DMS79 (cell line): ENCODE measurements around the gene NUBP1.
"Not testable (repeated sequence)": the region's sequence is repeated elsewhere in the genome, so short reads cannot be mapped to it uniquely, and the experiment has no call there.

Experiments
- DNase-seq: peaks from one replicate; lab custom pipeline; 2025; lab: John Stamatoyannopoulos, UW

The NUBP1 gene

DNA sequence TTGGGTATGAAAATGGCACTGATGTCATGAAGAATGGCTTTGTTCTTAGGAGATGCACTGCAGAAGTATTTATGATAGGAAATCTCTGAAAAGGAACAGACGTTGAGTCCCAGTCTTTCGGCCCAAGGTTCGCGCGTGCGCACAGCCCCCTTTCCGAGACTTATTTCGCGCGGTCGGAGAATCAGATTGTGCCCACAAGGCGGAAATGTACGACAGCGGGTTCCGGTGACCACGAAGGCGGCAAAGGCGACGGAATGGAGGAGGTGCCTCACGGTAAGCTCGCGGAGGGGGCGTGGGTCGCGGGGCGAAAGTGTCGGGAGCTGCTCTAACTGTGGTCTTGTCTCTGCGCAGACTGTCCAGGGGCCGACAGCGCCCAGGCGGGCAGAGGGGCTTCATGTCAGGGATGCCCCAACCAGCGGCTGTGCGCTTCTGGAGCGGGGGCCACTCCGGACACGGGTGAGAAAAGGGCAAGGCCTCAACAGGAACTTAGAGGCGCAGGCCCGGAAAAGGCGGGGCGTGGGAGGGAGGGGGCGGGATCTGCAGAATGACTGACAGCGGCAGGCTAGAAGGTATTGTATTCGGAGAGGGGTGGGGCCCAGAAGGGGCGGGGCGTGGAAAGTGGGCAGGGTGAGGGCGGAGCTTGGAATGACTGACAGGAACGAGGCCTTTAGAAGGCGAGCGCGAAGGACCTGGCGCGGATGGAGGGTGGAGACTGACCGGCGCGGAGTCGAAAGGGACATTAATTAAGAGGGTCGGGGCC lies at the start of gene NUBP1:
Gene NUBP1, plus strand, starts transcription at position 233 of the 760 bp plus-strand sequence. Its CDS starts 22 bp downstream, at position 255.
- DNase-seq = peak; percentile 90

DNA sequence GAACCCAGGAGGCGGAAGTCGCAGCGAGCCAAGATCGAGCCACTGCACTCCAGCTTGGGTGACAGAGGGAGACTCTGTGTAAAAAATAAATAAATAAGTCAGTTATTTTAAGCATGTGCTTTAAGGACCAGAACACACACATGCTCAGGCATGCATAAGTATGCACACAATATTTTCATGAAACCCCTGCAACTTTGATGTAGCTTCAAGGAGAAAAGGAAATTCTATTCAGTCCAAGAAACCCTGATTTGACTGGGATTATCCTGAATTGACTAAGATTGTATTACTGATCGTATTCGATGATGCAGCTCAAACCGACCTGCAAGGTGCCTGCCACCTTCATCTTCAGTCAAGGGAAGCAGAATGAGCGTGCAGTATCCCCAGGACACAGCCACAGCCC lies 49.8 kb upstream of the NUBP1 start:
- DNase-seq = no peak

DNA sequence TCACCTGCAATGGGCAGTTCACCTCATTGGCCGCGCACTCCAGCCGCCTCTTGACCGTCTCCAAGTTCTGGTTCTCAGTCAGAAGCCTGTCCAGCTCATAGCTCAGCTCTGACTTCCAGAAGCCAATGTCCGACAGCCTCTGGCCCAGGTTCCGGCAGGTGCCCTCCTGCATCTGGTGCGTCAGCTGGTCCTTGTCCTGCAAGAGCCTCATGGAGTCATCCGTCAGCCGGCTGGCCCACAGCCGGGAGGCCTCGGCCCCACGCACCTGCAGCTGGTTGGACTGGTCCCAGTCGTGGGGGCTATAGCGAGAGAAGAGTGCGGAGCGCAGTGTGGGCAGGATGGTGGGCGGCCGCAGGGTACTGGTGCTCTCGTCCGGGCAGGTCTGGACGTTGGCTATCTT lies 49.3 kb upstream of the NUBP1 start:
- no peak for DNase-seq

DNA sequence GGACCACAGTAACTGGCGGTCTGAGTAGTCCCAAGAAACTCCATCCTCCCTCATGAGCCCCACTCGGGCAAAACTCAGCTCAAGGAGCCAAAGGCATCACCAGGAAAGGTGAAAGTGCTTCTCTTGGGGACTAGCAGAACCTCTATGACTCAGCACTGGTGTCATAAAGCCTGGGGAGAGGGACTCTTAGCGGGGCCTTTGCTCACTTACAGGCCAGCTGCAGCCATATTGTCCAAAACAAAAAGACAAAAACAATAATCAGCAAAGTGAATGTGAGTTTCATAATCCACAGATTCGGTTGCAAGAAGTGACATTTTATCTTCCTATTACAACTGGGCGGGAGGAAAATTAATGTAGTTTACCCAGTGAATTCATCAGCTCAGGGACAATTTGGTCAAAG lies 48.8 kb upstream of the NUBP1 start, which contains the start of gene TEKT5:
Gene TEKT5, minus strand, starts transcription at position 101 of the 400 bp plus-strand sequence. Its CDS starts 57 bp downstream, at position 44.
- no peak for DNase-seq

DNA sequence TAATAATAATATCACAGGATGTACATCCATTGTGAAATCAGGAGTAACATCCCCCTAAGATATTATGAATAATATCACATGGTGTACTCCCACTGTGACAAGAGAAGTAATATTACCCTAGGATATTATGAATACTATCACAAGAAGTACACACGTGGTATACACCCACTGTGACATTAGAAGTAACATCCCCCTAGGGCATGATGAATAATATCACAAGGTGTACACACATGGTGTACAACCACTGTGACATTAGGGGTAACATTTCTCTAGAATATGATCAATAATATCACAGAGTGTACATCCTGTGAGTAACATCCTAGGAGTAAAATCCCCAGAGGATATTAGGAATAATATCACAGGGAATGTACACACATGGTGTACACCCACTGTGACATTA lies 43.9 kb upstream of the NUBP1 start:
- no peak for DNase-seq

DNA sequence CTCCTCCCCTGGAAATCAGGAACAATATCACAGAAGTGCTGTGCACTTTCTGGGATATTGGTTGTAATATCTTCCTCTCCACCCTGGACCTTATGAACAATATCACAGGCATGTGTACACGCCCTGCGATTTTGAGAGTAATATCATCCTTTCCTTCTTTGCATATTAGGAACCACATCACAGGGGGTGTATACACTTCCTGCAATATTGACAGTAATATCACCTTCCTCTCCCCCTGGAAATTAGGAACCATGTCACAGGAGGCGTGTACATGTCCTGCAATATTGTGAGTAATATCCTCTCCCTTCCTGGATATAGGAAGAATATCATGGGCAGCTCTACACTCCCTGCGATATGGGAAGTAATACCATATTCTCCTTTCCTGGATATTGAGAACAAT lies 34.7 kb upstream of the NUBP1 start:
- no peak for DNase-seq

DNA sequence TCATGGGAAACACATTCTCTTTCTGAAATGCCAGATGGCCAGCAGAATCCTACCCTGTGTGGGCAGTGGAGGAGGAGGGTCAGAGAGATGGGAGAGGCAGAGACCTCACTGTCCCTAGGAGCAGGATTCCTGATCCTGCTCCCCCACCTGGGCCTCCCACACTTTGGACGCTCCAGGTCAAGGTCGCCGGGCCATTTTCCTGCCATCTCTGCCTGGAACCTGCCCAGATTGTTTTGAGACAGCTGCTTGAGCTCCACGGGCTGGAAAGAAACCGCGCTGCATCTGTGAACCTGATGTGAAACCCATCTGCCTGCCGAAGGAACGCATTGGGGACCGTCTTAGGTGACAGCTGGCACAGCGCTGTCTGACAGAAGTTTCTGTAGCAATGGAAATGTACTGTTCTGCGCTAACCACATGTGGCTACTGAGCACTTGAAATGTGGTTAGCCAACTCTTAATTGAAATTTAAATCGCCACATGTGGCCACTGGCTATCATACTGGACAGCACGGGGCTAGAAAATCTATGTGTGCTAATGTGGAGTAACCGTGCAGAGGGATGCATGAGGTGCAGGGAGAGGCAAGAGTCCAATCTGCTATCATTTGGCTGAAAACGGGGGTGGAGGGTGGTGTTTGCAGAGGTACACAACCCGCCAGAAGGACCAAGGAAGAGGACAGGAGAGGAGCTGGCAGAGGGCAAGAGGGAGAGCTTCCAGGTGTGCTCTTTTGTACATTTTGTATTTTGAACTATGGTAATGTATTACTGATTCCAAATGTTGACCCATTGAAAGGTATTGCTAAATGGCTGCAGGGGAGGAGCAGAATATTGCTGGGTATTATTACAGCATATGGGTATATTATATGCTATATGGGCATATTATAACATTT lies 15.4 kb upstream of the NUBP1 start:
- DNase-seq = no peak

DNA sequence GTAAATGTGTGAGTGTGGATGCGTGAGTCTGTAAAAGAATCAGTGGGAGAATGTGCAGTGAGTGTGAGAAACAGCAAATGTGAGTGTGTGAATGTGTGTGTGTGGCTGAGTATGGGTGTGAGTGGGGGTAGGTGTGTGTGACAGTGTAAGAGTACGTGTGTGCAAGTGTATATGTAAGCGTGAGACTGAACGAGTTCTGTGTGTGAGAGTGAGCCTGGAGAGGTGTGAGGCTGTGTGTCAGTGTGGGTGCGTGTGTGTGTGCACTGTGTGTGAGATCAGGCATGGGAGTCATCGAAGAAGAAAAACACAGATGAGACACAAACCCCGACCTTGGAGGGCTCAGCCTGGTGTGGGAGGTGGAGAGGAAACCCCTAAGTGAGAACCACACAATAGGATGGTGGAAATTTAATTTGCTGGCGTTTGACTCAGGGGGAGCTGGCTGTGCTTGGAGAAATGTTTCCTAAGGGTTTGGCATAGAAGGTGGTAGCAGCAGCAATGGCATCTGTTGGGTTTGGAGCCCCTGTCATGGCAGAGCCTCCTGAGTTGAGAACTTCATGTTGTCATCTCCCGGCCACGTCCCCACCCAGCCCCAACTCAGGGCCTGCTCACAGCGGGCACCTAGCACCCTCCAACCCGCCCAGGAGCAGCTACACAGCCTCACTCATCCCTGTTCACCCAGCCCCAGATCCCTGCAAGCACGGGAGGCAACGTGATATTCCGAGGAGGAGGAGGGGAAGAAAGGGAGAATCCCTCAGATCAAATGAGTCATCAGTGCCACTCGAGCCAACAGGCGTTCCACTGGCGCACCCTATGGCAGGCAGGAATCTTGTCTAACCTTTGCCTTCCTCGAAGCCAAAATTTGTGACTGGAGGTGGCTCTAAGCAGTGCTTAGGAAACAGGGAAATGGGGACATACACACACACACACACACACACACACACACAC lies 14.3 kb upstream of the NUBP1 start:
- no peak for DNase-seq

DNA sequence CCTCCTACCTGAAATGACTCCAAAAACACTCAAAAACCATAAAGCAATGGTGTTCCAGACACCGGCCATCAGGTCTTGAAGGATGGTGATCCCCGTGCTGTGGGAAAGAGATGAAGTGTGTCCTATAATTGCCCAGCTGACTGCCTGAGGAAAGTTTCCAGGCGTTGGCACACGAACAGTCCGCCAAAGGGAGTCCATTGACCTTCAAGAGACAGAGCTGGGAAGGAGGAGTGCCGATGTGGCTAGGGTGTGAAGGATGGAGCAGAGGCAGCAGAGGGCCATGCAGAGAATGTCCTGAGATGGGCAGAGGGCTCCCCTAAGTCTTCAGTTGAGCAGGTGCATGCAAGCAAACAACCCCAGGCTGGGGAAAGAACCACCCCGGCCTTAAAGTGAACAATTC lies 11.9 kb upstream of the NUBP1 start:
- DNase-seq = no peak

DNA sequence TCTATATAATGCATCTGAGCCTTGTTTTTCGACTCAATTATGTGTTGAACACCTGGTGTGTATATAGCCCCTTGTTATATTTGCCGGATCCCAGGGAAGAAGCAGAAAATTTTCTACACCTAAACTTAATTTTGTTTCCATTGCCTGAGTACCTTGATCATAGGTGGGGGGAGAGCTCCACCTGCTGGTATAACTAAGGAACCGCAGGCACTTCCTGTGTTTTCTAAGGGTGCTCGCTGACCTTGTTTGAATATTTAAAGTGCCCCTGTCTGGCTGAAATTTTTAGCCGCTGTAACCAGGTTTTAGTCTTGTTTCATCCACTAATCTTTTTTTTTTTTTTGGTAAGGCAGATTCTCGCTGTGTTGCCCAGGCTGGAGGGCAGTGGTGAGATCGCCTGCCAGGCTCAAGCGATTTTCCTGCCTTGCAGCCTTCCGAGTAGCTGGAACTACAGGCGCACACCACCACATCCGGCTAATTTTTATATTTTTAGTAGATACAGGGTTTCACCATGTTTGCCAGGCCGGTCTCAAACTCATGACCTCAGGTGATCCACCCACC lies 6.5 kb upstream of the NUBP1 start:
- peak; percentile 43 for DNase-seq

DNA sequence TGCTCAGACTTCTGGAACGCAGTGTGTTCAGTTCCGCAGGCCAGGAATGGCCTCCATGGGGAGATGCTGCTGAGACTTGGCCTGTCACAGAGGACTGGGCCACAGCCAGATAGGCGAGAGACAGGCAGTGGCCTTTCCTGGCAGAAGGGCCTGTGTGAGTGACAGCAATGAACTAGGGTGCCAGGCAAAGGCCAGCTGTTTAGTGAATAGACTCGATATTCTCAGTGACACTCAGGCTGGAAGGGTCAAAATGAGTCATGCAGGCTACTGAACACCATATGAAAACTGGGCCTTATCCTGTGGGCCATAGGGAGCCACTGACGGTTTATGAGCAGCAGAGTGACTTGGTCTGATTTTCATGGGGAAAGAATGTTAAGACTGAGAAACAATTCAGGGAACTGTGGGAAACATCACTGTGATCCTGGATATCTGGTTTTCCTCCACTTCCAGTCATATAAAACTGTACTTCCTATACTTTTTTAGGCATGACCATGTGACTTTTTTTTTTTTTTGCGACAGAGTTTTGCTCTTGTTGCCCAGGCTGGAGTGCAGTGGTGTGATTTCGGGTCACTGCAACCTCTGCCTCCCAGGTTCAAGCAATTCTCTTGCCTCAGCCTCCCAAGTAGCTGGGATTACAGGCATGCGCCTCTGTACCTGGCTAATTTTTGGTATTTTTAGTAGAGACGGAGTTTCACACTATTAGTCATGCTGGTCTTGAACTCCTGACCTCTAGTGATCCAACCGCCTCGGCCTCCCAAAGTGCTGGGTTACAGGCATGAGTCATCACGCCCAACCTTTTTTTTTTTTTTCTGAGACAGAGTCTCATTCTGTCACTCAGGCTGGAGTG lies 5.2 kb upstream of the NUBP1 start:
- no peak for DNase-seq

DNA sequence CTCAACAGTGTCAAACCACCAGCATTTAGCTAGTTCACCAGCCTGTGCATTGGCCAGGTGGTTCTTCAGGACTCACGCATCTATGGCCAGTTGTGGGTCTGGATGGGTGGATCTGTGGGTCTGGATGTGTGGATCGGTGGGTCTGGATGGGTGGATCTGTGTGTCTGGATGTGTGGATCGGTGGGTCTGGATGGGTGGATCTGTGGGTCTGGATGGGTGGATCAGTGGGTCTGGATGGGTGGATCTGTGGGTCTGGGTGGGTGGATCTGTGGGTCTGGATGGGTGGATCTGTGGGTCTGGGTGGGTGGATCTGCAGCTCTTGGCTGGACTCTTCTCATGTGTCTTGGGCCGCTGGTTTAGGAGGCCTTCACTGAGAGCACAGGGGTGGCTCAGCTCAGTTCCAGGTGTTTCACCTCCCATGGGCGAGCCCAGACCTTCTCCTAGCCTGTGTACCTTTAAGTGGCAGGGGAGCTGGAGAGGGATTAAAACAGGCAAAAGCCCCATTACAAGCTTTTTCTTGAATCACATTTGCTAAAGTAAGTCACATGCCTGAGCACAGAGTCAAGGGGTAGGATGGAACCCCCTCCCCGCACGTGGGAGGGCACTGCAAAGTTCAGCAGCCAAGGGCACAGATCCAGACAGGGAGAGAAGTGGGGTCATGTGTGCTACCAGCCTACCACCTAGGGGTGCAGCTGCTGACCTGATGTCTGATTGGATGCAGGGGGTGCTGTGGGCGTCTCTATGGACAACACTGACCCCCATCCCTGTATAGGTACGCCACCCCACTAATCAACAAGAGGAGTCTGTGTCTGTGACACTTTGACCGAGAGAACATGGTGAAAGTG lies 3.4 kb upstream of the NUBP1 start:
- DNase-seq = no peak

DNA sequence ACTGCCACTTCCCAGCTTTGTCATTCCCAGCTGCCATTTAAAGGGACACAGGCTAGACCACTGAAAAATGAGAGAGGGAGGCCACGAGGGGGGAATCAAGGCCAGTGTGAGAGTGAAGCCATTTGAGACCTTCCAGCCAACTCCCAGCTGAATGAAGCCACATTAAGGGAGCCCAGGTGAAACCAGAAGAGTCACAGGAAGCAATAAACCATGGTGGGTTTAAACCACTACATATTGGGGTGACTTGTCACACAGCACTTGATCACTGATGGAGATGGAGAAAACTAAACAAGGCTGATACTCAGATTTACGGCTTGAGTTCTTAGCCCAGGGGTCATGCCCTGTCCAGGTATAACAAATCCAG lies 2.8 kb upstream of the NUBP1 start:
- no peak for DNase-seq

DNA sequence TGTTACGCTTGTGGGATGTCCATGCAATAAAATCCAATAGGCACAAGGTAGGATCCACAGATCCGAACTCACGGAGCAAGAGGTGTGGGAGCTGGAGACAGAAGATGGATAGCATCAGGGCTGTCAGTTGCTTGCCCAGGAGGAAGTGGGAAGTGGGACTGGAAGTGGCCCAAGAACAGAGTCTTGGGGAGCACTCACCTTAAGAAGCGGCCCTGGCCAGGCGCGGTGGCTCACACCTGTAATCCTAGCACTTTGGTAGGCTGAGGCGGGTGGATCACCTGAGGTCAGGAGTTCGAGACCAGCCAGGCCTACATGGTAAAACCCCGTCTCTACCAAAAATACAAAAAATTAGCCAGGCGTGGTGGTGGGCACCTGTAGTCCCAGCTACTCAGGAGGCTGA lies 2.4 kb upstream of the NUBP1 start:
- DNase-seq = not testable (repeated sequence)

DNA sequence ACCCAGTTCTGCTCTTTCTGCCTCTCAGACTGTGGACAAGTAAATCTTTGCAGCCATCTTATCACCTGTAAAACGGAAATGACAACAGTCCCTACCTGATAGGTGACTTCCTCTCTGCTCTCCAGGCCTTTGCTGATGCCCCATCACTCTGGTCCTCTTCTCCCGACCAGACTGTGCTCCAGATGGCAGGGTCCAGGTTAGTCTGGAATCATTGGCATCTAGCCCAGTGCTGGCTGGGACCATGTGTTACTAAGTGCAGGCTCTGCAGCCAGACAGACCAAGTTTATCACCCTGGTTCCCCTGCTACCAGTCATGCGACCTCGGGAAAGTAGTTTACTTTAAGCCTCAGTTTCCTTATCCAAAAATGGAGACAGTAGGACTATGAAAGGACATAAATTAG lies 1.8 kb upstream of the NUBP1 start:
- DNase-seq = no peak

DNA sequence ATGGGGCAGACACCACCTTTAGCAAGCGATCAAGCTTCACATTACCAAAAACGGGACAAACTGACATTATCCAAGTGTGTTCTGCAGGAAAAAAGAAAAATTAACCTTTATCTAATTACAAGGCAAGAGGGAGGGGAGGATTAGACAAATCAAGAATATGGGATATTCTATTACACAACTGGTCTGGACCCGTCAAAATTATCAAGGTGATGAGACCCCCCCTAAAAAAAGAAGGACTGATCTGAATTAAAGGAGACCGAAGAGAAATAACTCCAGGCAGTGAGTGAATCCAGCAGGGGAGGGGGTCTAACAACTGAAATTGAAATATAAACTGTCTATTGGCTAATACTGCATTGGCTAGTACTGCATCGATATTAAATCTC lies 424 bp upstream of the NUBP1 start:
- no peak for DNase-seq

DNA sequence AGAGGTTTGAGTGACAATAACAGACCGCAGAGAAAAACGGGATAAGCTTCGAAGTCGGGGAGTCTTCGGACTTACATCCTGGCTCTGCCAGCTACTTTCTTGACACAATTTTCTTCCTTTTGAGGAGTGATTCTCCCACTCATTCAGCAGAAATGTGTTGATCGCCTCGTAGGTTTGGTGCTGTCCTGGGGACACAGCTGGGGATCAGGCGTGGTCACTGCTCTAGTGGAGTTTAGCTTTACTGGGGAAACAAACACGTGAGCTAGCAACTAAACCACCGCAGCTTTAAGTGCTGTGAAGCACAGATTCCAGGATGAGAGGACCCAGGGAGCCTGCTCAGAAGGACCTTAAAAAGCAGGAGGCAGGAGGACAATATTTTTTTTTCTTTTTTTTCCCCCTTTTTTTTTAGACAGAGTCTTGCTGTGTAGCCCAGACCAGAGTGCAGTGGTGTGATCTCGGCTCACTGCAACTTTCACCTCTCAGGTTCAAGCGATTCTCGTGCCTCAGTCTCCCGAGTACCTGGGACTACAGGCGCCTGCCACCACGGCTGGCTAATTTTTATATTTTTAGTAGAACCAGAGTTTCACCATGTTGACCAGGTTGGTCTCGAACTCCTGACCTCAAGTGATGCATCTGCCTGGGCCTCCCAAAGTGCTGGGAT lies 858 bp downstream of the NUBP1 start:
- DNase-seq = no peak

DNA sequence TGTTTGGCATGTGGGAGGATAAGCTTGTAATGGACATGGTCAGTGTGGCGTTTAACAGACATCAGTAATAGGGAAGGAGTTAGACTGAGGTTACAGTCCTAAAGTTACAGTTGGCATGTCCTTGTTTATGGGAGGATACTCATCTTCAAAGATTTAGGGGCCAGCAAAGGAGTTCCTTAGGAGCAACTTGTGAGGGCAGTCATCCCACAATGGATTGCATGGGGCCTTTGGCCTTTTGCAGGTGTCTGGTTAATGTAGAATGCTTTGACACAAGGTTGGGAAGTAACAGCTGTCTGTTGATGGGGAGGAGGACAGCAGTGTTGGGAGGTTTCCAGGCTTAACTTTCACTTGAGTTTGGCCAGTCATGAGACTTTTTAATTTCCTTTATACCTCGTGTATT lies 2.2 kb downstream of the NUBP1 start:
- DNase-seq = no peak

DNA sequence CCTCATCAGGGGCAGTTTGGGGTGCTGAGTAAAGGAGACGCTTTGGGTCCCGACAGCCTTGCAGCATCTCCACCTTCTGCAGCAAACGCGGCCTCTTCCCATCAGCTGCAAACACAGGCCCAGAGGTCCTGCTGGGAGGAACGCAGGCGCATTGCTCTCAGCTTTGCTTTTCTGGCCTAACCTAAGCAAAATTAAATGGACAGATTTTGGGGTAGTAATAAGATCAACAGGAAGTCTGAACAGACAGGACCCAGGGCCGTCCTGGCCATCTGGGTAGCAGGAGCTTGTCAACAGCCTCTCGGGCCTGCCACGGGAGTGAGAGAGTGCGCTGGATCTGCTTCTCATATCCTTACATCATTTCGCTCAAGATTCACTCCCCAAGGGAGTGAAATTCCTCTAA lies 7.2 kb downstream of the NUBP1 start:
- DNase-seq = no peak
